HepG2 (cell line): Measurements from ENCODE around the gene ZDHHC8. TPM values are rescaled to one million over a fixed set of nuclear protein-coding genes. Genes with fewer than 3 reads are reported as not detected.
A peak's percentile ranks its signal among the peaks of the same experiment; 100 is the strongest.

Source experiments
- ARID3A ChIP-seq: IDR thresholded peaks from 2 replicates; pipeline ENCODE4 v1.6.1; 2012; ENCODE audit warnings: low read depth, low read length, improper control_type of control experiment
- CEBPB ChIP-seq: IDR thresholded peaks from 2 replicates; pipeline ENCODE4 v1.6.1; 2011; ENCODE audit warnings: low read depth, low read length, improper control_type of control experiment, borderline replicate concordance
- DNMT3B ChIP-seq: conservative IDR thresholded peaks from 2 replicates; pipeline ENCODE4 v1.6.1; 2016; ENCODE audit warnings: missing biosample characterization, control low read depth
- FOXA1 ChIP-seq, 2 experiments: fragments of 450-650 bp in 1 of 2; sonication (generic) in 1 of 2; formaldehyde crosslinking in 1 of 2; IDR thresholded peaks; 2 replicates each; pipeline versions ENCODE4 v1.4.0 to v1.6.1; 2016 to 2020; ENCODE audit warnings: missing genetic modification reagents in 1 of 2
- FOXJ3 ChIP-seq: sonication (generic); formaldehyde crosslinking; IDR thresholded peaks from 2 replicates; pipeline ENCODE4 v1.4.0; 2020; ENCODE audit warnings: missing genetic modification reagents, mild to moderate bottlenecking, borderline replicate concordance
- HNRNPK ChIP-seq: fragments of 200-400 bp; formaldehyde crosslinking; IDR thresholded peaks from 2 replicates; pipeline ENCODE4 v1.6.1; 2018; ENCODE audit warnings: low read length, low read depth, moderate library complexity, mild to moderate bottlenecking; ENCODE audit not compliant: poor library complexity, severe bottlenecking
- KDM1A ChIP-seq: IDR thresholded peaks from 2 replicates; pipeline ENCODE4 v1.6.1; 2016; ENCODE audit warnings: missing compliant biosample characterization
- MAF1 ChIP-seq: sonication (generic); formaldehyde crosslinking; IDR thresholded peaks from 2 replicates; pipeline ENCODE4 v1.5.0; 2020; ENCODE audit warnings: missing genetic modification reagents, borderline replicate concordance
- NFKB2 ChIP-seq: sonication (generic); formaldehyde crosslinking; IDR thresholded peaks from 2 replicates; pipeline ENCODE4 v1.4.0; 2020; ENCODE audit warnings: missing genetic modification reagents, borderline replicate concordance
- POLR2A ChIP-seq, 2 experiments: IDR thresholded peaks; 2 replicates each; pipeline ENCODE4 v1.6.1; 2011; ENCODE audit warnings: low read depth in 2 of 2, low read length in 2 of 2, mild to moderate bottlenecking in 1 of 2, moderate library complexity in 1 of 2; ENCODE audit not compliant: insufficient read depth in 1 of 2
- RAD21 ChIP-seq: fragments of 450-650 bp; formaldehyde crosslinking; IDR thresholded peaks from 2 replicates; pipeline ENCODE4 v1.5.0; 2020; ENCODE audit warnings: mild to moderate bottlenecking
- SIX1 ChIP-seq: sonication (generic); formaldehyde crosslinking; IDR thresholded peaks from 2 replicates; pipeline ENCODE4 v1.4.0; 2020; ENCODE audit warnings: missing genetic modification reagents, borderline replicate concordance
- TBP ChIP-seq: sonication (generic); formaldehyde crosslinking; IDR thresholded peaks from 2 replicates; pipeline ENCODE4 v1.5.0; 2020; ENCODE audit warnings: missing genetic modification reagents
- ZBTB33 ChIP-seq: sonication (generic); formaldehyde crosslinking; IDR thresholded peaks from 2 replicates; pipeline ENCODE4 v1.4.0; 2020; ENCODE audit warnings: missing genetic modification reagents
- ZBTB46 ChIP-seq: sonication (generic); formaldehyde crosslinking; IDR thresholded peaks from 2 replicates; pipeline ENCODE4 v1.4.0; 2020; ENCODE audit warnings: mild to moderate bottlenecking, missing genetic modification reagents, borderline replicate concordance
- ZMYM4 ChIP-seq: sonication (generic); formaldehyde crosslinking; IDR thresholded peaks from 2 replicates; pipeline ENCODE4 v1.8.1; 2023; ENCODE audit warnings: mild to moderate bottlenecking, missing genetic modification reagents
- ZNF143 ChIP-seq: sonication (generic); formaldehyde crosslinking; IDR thresholded peaks from 2 replicates; pipeline ENCODE4 v1.4.0; 2020; ENCODE audit warnings: missing genetic modification reagents
- ZNF530 ChIP-seq: sonication (generic); formaldehyde crosslinking; IDR thresholded peaks from 2 replicates; pipeline ENCODE4 v1.5.0; 2020; ENCODE audit warnings: low read depth, mild to moderate bottlenecking, missing genetic modification reagents
- ZNF800 ChIP-seq: sonication (generic); formaldehyde crosslinking; IDR thresholded peaks from 2 replicates; pipeline ENCODE4 v1.4.0; 2020; ENCODE audit warnings: missing genetic modification reagents
- polyA plus RNA-seq, 8 experiments: library from polyadenylated mRNA; depleted of rRNA in 3 of 8; stranded (reverse) in 7 of 8; unstranded in 1 of 8; fragments of >200 nt; fragmentation: Illumina TruSeq in 4 of 8; extraction: Trizol in 4 of 8; gene quantifications; 2 replicates each; pipeline versions ENCODE4 v1.2.1 to v1.2.3, GENCODE V29; 2011 to 2016; ENCODE audit warnings: low read depth in 4 of 8, missing spikeins in 1 of 8, mixed read lengths in 1 of 8; ENCODE audit not compliant: insufficient read depth in 1 of 8
- total RNA-seq, 5 experiments: library from RNA; depleted of rRNA; stranded (reverse); fragments of >200 nt; fragmentation: Illumina TruSeq; extraction: Trizol; gene quantifications; 2 replicates each; pipeline ENCODE4 v1.2.3, GENCODE V29; 2016; ENCODE audit warnings: low read depth in 1 of 5

ZDHHC8 gene
- total and polyA plus RNA-seq, 2 of the 13 experiments (the other 11 are each of a cell fraction or from before 2014, with no cell fraction given): 7.5 to 21.3 TPM

GRCh38 chr22:20128902-20129746, 2.5 kb upstream of the ZDHHC8 start (continued):
- TF ChIP-seq ZBTB46 (CRISPR knock-in tag): no peak
- TF ChIP-seq DNMT3B (CRISPR knock-in tag): no peak
- no peak; the same call in 1 of the 2 replicates for TF ChIP-seq CEBPB
- TF ChIP-seq ZMYM4 (CRISPR knock-in tag): 0 out of 2 replicates have a peak, but pooled peaks have one; percentile 43
- TF ChIP-seq HNRNPK: no peak
- TF ChIP-seq ZNF530 (CRISPR knock-in tag): no peak
- TF ChIP-seq FOXA1 (IDR thresholded peaks at IDR 0.05): no peak
- TF ChIP-seq FOXA1 (CRISPR knock-in tag; IDR thresholded peaks at IDR 0.05): peak; percentile 97
- peak; percentile 65; the same call in 1 of the 2 replicates for TF ChIP-seq KDM1A
- TF ChIP-seq NFKB2 (CRISPR knock-in tag): no peak
- no peak for TF ChIP-seq ZNF143 (CRISPR knock-in tag)
- no peak for TF ChIP-seq MAF1 (CRISPR knock-in tag)
- TF ChIP-seq ZNF800 (CRISPR knock-in tag): no peak
- no peak for TF ChIP-seq ARID3A
- TF ChIP-seq FOXJ3 (CRISPR knock-in tag): no peak
- no peak; the same call in 1 of the 2 replicates for TF ChIP-seq ZBTB33 (CRISPR knock-in tag)
- peak in 1 of 2 experiments; percentile 71; a peak in 2 of 4 replicates for TF ChIP-seq POLR2A (IDR thresholded peaks at IDR 0.05; ENCODE audit: insufficient read depth in 1 of 2, low read depth in 2 of 2, low read length in 2 of 2)
- TF ChIP-seq TBP: no peak
- no peak for TF ChIP-seq SIX1 (CRISPR knock-in tag)
- peak; percentile 65 for TF ChIP-seq RAD21 (CRISPR knock-in tag)
